Activated B cell treated with CpG ODN at 0.5 μM for 24 hours (primary cell): ENCODE measurements around the gene NBPF8. TPM values are rescaled to one million over a fixed set of nuclear protein-coding genes. Genes with fewer than 3 reads are reported as not detected.
"Not testable (repeated sequence)": the region's sequence is repeated elsewhere in the genome, so short reads cannot be mapped to it uniquely, and the experiment has no call there.

Experiments
- ATAC-seq: fragments of 200-7000 bp; cut with Tn5 transposase; one replicate; pipeline ENCODE4 v1.10.0; 2021; ENCODE audit warnings: low read depth, mild to moderate bottlenecking, moderate library complexity
- CTCF ChIA-PET: fragments of 350-600 bp; sonication (Branson Sonifier 250); formaldehyde crosslinking; loops from one replicate; lab custom pipeline; 2021; ENCODE audit warnings: antibody characterized with exemption; lab: Charles Lee
- POLR2A ChIA-PET: fragments of 350-600 bp; sonication (Branson Sonifier 250); formaldehyde crosslinking; loops from one replicate; lab custom pipeline; 2021; ENCODE audit warnings: antibody characterized with exemption; lab: Charles Lee
- DNase-seq: peaks from one replicate; pipeline ENCODE4 v3.0.0; 2022
- H3K27ac Mint-ChIP-seq: one replicate; pipeline ENCODE4 v1.8.0; 2020; ENCODE audit warnings: mixed read lengths
- H3K27me3 Mint-ChIP-seq: one replicate; pipeline ENCODE4 v1.8.0; 2021; ENCODE audit warnings: mixed read lengths
- H3K36me3 Mint-ChIP-seq: one replicate; pipeline ENCODE4 v1.8.0; 2021; ENCODE audit warnings: low read depth, mixed read lengths
- H3K4me1 Mint-ChIP-seq: one replicate; pipeline ENCODE4 v1.8.0; 2021; ENCODE audit warnings: mixed read lengths
- H3K4me3 Mint-ChIP-seq: one replicate; pipeline ENCODE4 v1.8.0; 2020; ENCODE audit warnings: mild to moderate bottlenecking, mixed read lengths
- H3K9me3 Mint-ChIP-seq: one replicate; pipeline ENCODE4 v1.8.0; 2020; ENCODE audit warnings: mixed read lengths
- intact Hi-C: fragments of 100-400 bp; cut with micrococcal nuclease; formaldehyde crosslinking; loops from one replicate; pipeline ENCODE4 v1.15.1; 2024
- total RNA-seq: library from RNA; stranded (reverse); gene quantifications from 2 replicates; pipeline ENCODE4 v1.2.3, GENCODE V29; 2022

The NBPF8 gene
- total RNA-seq: 18.3 and 24.4 TPM in 2 replicates

- H3K9me3 Mint-ChIP-seq, H3K4me1 Mint-ChIP-seq, POLR2A ChIA-PET, H3K36me3 Mint-ChIP-seq, CTCF ChIA-PET, H3K27me3 Mint-ChIP-seq, intact Hi-C loops: not testable (repeated sequence)
- Mint-ChIP-seq H3K27ac (peak within 1 kb of the TSS; percentile 92), H3K4me3 (peak within 1 kb of the TSS; percentile 95)
- DNase-seq: peak; percentile 64
- peak; percentile 96 for ATAC-seq
These were observed at the start of gene NBPF8 for GRCh38 chr1:120414911-120415480. TSS of gene NBPF8 (plus strand) at chr1:120415035. CDS start at chr1:120436523, 21,488 bp downstream.

GRCh38 chr1:120367709-120368108 lies 47.1 kb upstream of the NBPF8 start:
- H3K36me3 Mint-ChIP-seq, DNase-seq, H3K4me1 Mint-ChIP-seq, H3K4me3 Mint-ChIP-seq, intact Hi-C loops, POLR2A ChIA-PET, H3K27ac Mint-ChIP-seq, H3K27me3 Mint-ChIP-seq, H3K9me3 Mint-ChIP-seq, ATAC-seq, CTCF ChIA-PET: not testable (repeated sequence)

GRCh38 chr1:120386651-120387050 lies 28.2 kb upstream of the NBPF8 start:
- H3K27me3 Mint-ChIP-seq, H3K27ac Mint-ChIP-seq, ATAC-seq, H3K9me3 Mint-ChIP-seq, H3K4me1 Mint-ChIP-seq, CTCF ChIA-PET, DNase-seq, POLR2A ChIA-PET, intact Hi-C loops, H3K4me3 Mint-ChIP-seq, H3K36me3 Mint-ChIP-seq: not testable (repeated sequence)

- intact Hi-C loops: not testable (repeated sequence)
These were observed 26.2 kb upstream of the NBPF8 start for GRCh38 chr1:120388597-120389126.

DNA sequence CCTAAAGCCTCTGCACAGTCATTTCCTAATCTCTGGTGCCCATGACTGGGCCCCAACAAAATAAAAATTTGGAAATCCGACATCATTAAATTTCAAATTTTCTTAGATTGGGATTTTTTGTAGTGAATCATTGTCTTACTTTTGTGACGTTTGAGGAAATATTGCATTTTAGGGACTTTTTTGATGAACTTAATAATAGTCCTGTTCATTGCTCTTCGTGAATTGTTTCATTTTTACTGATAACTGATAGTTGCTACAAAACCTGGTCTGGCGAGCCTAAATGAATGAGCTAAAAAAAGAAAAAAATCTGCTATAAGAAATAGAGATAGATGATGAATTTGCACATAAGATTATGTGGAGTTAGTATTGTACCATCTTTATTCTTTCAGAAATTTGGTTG lies 23.5 kb upstream of the NBPF8 start:
- DNase-seq, intact Hi-C loops, CTCF ChIA-PET, H3K9me3 Mint-ChIP-seq, POLR2A ChIA-PET, H3K4me1 Mint-ChIP-seq, ATAC-seq, H3K27me3 Mint-ChIP-seq, H3K27ac Mint-ChIP-seq, H3K36me3 Mint-ChIP-seq, H3K4me3 Mint-ChIP-seq: not testable (repeated sequence)

More at GRCh38 chr1:120388597-120389126, 26.2 kb upstream of the NBPF8 start:
- H3K4me3 Mint-ChIP-seq, H3K27ac Mint-ChIP-seq, DNase-seq, H3K27me3 Mint-ChIP-seq, H3K36me3 Mint-ChIP-seq, CTCF ChIA-PET, H3K9me3 Mint-ChIP-seq, H3K4me1 Mint-ChIP-seq, POLR2A ChIA-PET, ATAC-seq: not testable (repeated sequence)

DNA sequence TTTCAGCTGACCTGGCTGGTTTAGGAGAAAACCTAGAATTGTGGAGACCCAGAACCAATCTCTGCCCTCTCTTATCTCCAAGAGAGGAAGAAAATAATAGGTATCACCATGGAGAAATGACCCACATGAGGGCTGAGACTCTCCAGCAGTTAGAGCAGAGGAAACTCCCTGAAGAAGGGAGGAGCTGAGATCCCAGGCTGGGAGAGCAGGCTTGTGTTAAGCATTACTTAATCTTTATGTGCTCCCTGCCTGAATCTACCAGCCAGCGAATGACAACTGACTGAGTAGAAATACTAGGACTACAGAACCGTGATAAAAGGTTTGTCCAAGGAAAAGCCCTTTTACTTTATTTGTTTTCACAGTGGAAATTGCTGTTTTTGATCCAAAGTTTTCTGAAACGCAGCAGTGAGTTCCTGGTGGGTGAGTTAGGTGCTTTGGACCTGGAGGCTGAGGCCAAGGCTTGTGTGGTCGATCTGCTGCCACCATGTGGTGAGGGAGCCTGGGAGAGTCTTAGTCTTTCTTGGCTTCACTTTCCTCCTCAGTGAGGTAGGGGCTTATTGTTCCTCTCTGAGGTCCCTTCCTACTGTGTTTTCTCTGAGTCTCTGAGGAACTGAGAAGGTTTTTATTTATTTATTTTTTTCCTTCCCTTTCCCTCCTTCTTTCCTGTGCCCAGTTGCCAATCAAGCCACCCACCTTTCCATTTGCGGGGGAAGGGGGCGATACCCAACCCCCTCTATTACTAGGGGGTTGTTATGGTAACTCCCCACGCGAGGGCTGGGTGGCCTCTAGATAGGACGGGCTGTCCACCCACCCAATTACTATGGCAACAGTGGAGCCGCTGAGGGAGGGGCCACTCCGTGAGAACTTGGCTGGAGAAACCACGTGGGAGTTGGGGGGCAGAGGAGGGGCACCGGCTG lies 21.3 kb upstream of the NBPF8 start:
- H3K36me3 Mint-ChIP-seq, H3K4me1 Mint-ChIP-seq, H3K4me3 Mint-ChIP-seq, ATAC-seq, H3K27ac Mint-ChIP-seq, POLR2A ChIA-PET, DNase-seq, H3K9me3 Mint-ChIP-seq, CTCF ChIA-PET, intact Hi-C loops, H3K27me3 Mint-ChIP-seq: not testable (repeated sequence)

GRCh38 chr1:120405348-120405747 lies 9.5 kb upstream of the NBPF8 start:
- ATAC-seq, H3K4me3 Mint-ChIP-seq, POLR2A ChIA-PET, H3K36me3 Mint-ChIP-seq, H3K27me3 Mint-ChIP-seq, H3K27ac Mint-ChIP-seq, H3K4me1 Mint-ChIP-seq, intact Hi-C loops, DNase-seq, H3K9me3 Mint-ChIP-seq, CTCF ChIA-PET: not testable (repeated sequence)

DNA sequence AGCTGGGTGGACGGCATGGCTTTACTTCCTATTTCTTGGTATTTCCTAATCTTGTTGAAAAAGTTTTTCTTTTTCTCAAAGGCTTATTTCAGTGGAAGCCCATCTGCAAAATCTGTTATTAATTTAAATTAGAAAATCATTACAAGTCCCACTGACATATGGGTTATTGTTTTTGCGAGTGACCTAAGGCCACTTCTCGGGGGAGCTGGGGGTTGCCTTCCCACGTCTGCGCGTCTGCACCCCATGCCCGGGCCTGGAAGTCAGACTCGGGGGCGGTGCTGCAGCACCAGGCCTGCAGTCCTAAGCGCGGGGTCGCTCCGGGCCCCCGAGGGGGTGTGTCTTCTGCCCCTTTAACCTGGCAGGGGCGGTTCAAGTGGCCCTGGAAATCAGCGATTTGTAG lies 384 bp upstream of the NBPF8 start:
- H3K4me1 Mint-ChIP-seq, DNase-seq, H3K9me3 Mint-ChIP-seq, H3K36me3 Mint-ChIP-seq, POLR2A ChIA-PET, H3K27me3 Mint-ChIP-seq, CTCF ChIA-PET, H3K4me3 Mint-ChIP-seq, H3K27ac Mint-ChIP-seq, intact Hi-C loops: not testable (repeated sequence)
- peak; percentile 13 for ATAC-seq

DNA sequence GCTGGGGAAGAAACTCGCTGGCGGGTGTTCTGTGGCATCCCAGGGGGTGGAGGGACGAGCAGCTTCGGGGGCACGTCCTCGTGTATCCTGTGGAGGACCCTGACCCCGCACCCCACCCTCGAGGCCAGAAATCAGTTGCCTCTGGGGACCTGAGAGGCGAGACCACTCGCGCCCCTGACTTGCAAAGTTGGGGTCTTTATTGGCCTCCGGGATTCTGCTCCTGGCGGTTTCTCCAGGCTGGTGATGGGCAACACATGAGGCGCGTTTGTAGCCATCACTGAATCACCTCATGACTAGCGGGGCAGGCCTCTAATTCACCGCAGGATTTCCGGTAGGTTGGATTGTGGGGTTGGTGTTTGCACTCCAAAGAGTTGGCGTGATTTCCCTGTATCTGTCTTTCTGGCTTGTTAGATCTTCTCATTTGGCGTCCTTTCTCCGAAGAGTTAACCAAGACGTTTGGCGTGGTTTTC lies 692 bp downstream of the NBPF8 start:
- H3K36me3 Mint-ChIP-seq, H3K9me3 Mint-ChIP-seq, POLR2A ChIA-PET, intact Hi-C loops, CTCF ChIA-PET, H3K4me1 Mint-ChIP-seq, H3K27me3 Mint-ChIP-seq: not testable (repeated sequence)
- H3K27ac Mint-ChIP-seq: peak overlapping the region; percentile 83
- ATAC-seq (peak; percentile 45), DNase-seq (peak; percentile 25)
- peak overlapping the region; percentile 95 for H3K4me3 Mint-ChIP-seq

DNA sequence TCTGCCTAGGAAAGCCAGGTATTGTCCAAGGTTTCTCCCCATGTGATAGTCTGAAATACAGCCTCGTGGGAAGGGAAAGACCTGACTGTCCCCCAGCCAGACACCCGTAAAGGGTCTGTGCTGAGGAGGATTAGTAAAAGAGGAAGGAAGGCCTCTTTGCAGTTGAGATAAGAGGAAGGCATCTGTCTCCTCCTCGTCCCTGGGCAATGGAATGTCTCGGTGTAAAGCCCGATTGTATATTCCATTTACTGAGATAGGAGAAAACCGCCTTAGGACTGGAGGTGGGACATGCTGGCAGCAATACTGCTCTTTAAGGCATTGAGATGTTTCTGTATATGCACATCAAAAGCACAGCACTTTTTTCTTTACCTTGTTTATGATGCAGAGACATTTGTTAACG lies 10.2 kb downstream of the NBPF8 start:
- H3K36me3 Mint-ChIP-seq, intact Hi-C loops, H3K9me3 Mint-ChIP-seq, H3K27ac Mint-ChIP-seq, ATAC-seq, CTCF ChIA-PET, H3K27me3 Mint-ChIP-seq, DNase-seq, H3K4me3 Mint-ChIP-seq, POLR2A ChIA-PET, H3K4me1 Mint-ChIP-seq: not testable (repeated sequence)

DNA sequence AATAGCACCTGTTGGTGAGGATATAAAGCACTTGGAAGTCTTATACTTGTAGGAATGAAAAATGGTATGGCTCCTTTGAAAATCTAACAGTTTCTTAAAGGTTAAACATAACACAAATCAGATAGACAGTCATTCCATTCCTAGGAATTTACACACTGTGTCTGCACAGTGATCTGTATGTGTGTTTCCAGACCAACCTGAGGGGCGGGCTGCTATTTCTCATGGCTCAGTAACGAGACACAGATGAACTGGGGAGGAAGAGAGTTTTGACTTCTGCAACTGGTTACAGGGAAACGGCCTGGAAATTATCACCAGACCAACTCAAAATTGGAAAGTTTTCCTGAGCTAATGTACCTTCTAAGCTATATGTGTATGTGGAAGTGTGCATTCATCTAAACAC lies 16.8 kb downstream of the NBPF8 start:
- DNase-seq, ATAC-seq, POLR2A ChIA-PET, H3K27ac Mint-ChIP-seq, H3K4me3 Mint-ChIP-seq, CTCF ChIA-PET, H3K9me3 Mint-ChIP-seq, intact Hi-C loops, H3K36me3 Mint-ChIP-seq, H3K27me3 Mint-ChIP-seq, H3K4me1 Mint-ChIP-seq: not testable (repeated sequence)

DNA sequence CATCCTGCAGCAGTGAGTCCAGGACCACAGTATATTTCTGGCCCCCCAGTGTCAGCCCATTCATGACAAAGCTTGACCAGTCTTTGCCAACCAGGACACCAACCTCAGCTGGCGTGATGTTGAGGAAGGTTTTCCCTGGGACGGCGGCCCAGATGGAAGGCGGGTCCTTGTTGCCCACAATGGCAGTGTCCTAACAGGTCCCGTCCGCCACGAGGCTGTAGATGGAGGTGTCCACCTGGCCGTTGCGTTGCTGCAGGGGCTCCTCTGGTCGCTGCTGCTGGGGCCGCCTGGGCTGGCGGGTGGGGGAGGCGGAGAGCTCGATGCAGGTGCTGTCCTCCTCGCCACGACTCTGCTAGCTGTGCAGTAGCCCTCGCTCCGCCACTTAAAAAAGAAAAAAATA lies 19.0 kb downstream of the NBPF8 start:
- H3K27ac Mint-ChIP-seq, POLR2A ChIA-PET, H3K9me3 Mint-ChIP-seq, CTCF ChIA-PET, H3K4me1 Mint-ChIP-seq, intact Hi-C loops, H3K36me3 Mint-ChIP-seq, DNase-seq, ATAC-seq, H3K27me3 Mint-ChIP-seq, H3K4me3 Mint-ChIP-seq: not testable (repeated sequence)
